Endothelial cell of umbilical vein (primary cell): ENCODE measurements around the gene OLFM2. TPM values are rescaled to one million over a fixed set of nuclear protein-coding genes. Genes with fewer than 3 reads are reported as not detected.

ENCODE experiments used
- BruUV-seq: library from RNA; stranded (reverse); fragments of 400-500 nt; replicated peaks from 2 replicates; lab custom pipeline; 2021; lab: Mats Ljungman, UMichigan
- CTCF ChIA-PET: fragments of 300-600, 350-600 bp; sonication (Branson Sonifier 250); formaldehyde crosslinking; loops from one replicate; lab custom pipeline; 2021; ENCODE audit warnings: antibody characterized with exemption, inconsistent platforms; lab: Charles Lee
- POLR2A ChIA-PET: fragments of 300-600, 350-600 bp; sonication (Branson Sonifier 250); formaldehyde crosslinking; loops from one replicate; lab custom pipeline; 2021; ENCODE audit warnings: antibody characterized with exemption, inconsistent platforms; lab: Charles Lee
- DNase-seq: peaks from one replicate; pipeline ENCODE4 v3.0.0-alpha.2; 2011; ENCODE audit warnings: low read depth, low spot score
- FAIRE-seq: peaks from 2 replicates; lab custom pipeline; 2011; peaks lifted over from hg19 to GRCh38; lab: Jason Lieb, UNC
- H2AFZ ChIP-seq: 2 replicates; pipeline ENCODE4 v1.6.0; 2012; ENCODE audit warnings: low read depth, low read length, control low read depth, inconsistent platforms
- H3K27ac ChIP-seq: 2 replicates; pipeline ENCODE4 v1.5.1; 2011; ENCODE audit warnings: low read depth, mild to moderate bottlenecking, control low read depth, low read length, moderate library complexity; ENCODE audit not compliant: insufficient read depth
- H3K27me3 ChIP-seq, 2 experiments: 2 replicates each; pipeline versions ENCODE4 v1.6.0 to v1.6.1; 2011; ENCODE audit warnings: low read length in 2 of 2, mixed read lengths in 1 of 2; ENCODE audit not compliant: control insufficient read depth in 2 of 2, insufficient read depth in 2 of 2
- H3K36me3 ChIP-seq, 2 experiments: 2 replicates in 1 of 2; 3 replicates in 1 of 2; pipeline ENCODE4 v1.5.1; 2011; ENCODE audit warnings: low read length in 2 of 2, mild to moderate bottlenecking in 1 of 2, moderate library complexity in 1 of 2; ENCODE audit not compliant: control insufficient read depth in 2 of 2, insufficient read depth in 2 of 2; ENCODE audit errors: extremely low read depth in 1 of 2
- H3K4me1 ChIP-seq: 3 replicates; pipeline ENCODE4 v1.5.1; 2011; ENCODE audit warnings: mild to moderate bottlenecking, low read length; ENCODE audit not compliant: control insufficient read depth, insufficient read depth; ENCODE audit errors: extremely low read depth
- H3K4me2 ChIP-seq: 2 replicates; pipeline ENCODE4 v1.6.1; 2011; ENCODE audit warnings: low read length, control low read depth, mixed read lengths; ENCODE audit not compliant: insufficient read depth
- H3K4me3 ChIP-seq, 3 experiments: fragments of 200-600 bp in 1 of 3; sonication (generic), shearing (Covaris generic) in 1 of 3; replicated peaks in 1 of 3; 2 replicates each; pipeline ENCODE4 v1.5.1; 2011 to 2016; ENCODE audit warnings: control low read depth in 3 of 3, low read length in 3 of 3, mild to moderate bottlenecking in 2 of 3, inconsistent platforms in 1 of 3, low read depth in 1 of 3, moderate library complexity in 1 of 3; ENCODE audit not compliant: insufficient read depth in 1 of 3
- H3K79me2 ChIP-seq: 2 replicates; pipeline ENCODE4 v1.6.0; 2012; ENCODE audit warnings: low read length, inconsistent platforms; ENCODE audit not compliant: control insufficient read depth, insufficient read depth
- H3K9ac ChIP-seq: replicated peaks from 2 replicates; pipeline ENCODE3; 2011; ENCODE audit warnings: low read length, control low read depth; ENCODE audit not compliant: insufficient read depth; ENCODE audit errors: extremely low read depth
- H3K9me1 ChIP-seq: replicated peaks from 3 replicates; pipeline ENCODE4 v1.6.0; 2011; ENCODE audit warnings: mild to moderate bottlenecking, low read length; ENCODE audit not compliant: control insufficient read depth, insufficient read depth; ENCODE audit errors: extremely low read depth
- H3K9me3 ChIP-seq: replicated peaks from 2 replicates; pipeline ENCODE4 v1.5.1; 2012; ENCODE audit warnings: low read length, inconsistent platforms; ENCODE audit not compliant: control insufficient read depth, insufficient read depth
- H4K20me1 ChIP-seq: replicated peaks from 2 replicates; pipeline ENCODE3; 2011; ENCODE audit warnings: mild to moderate bottlenecking, low read length; ENCODE audit not compliant: control insufficient read depth, insufficient read depth; ENCODE audit errors: extremely low read depth
- EZH2 ChIP-seq: IDR thresholded peaks from 2 replicates; pipeline ENCODE4 v1.6.1; 2012; ENCODE audit warnings: borderline replicate concordance, low read depth, mild to moderate bottlenecking, moderate library complexity, low read length, inconsistent platforms; ENCODE audit not compliant: severe bottlenecking
- FOS ChIP-seq: IDR thresholded peaks from 2 replicates; pipeline ENCODE4 v1.6.1; 2011; ENCODE audit warnings: mild to moderate bottlenecking, low read length, moderate library complexity, borderline replicate concordance; ENCODE audit not compliant: insufficient read depth
- GATA2 ChIP-seq: IDR thresholded peaks from 2 replicates; pipeline ENCODE4 v1.7.0; 2011; ENCODE audit warnings: low read depth, mild to moderate bottlenecking, moderate library complexity, mixed read lengths, low read length; ENCODE audit not compliant: insufficient read length, insufficient read depth
- JUN ChIP-seq: IDR thresholded peaks from 2 replicates; pipeline ENCODE4 v1.6.1; 2011; ENCODE audit warnings: borderline replicate concordance, low read depth; ENCODE audit not compliant: insufficient read length, insufficient read depth
- MYC ChIP-seq: IDR thresholded peaks from one replicate; pipeline ENCODE4 v1.6.1; 2011; ENCODE audit warnings: mild to moderate bottlenecking, low read depth, low read length
- POLR2A ChIP-seq: IDR thresholded peaks from 2 replicates; pipeline ENCODE4 v1.6.1; 2012; ENCODE audit warnings: low read depth, mild to moderate bottlenecking, control low read depth, low read length
- POLR2AphosphoS5 ChIP-seq: IDR thresholded peaks from 2 replicates; pipeline ENCODE4 v1.6.1; 2012; ENCODE audit warnings: low read depth, mild to moderate bottlenecking, control low read depth, low read length, moderate library complexity; ENCODE audit not compliant: insufficient read depth
- dilution Hi-C: fragments of 300-500 bp; cut with MboI; formaldehyde crosslinking; loops from one replicate; pipeline ENCODE4 v1.15.0; 2019; ENCODE audit warnings: low sequenced_read_pairs; ENCODE audit not compliant: extremely low pct_ligation_motif_present
- intact Hi-C: fragments of 100-400 bp; cut with micrococcal nuclease; formaldehyde crosslinking; loops from one replicate; pipeline ENCODE4 v1.10.0; 2022
- polyA plus RNA-seq, 4 experiments: library from polyadenylated mRNA; depleted of rRNA in 3 of 4; stranded (reverse) in 3 of 4; unstranded in 1 of 4; fragments of >200 nt; gene quantifications; 2 replicates each; pipeline versions ENCODE4 v1.2.1 to v1.2.3, GENCODE V29; 2011 to 2012; ENCODE audit warnings: missing spikeins in 1 of 4
- total RNA-seq: library from RNA; stranded (reverse); gene quantifications from 2 replicates; pipeline ENCODE4 v1.2.3, GENCODE V29; 2021
- TF ChIP-seq, protein P1 (sequence below), 2 donors: IDR thresholded peaks; 1 replicate in 1 of 2; 2 replicates in 1 of 2; pipeline ENCODE4 v1.5.1; 2011; ENCODE audit warnings: low read length in 2 of 2, mild to moderate bottlenecking in 2 of 2, moderate library complexity in 2 of 2, control low read depth in 1 of 2, inconsistent platforms in 1 of 2, low read depth in 1 of 2; ENCODE audit not compliant: insufficient read depth in 1 of 2; ENCODE audit errors: extremely low read depth in 1 of 2
- TF ChIP-seq, protein P2 (sequence below): IDR thresholded peaks from 2 replicates; pipeline ENCODE4 v1.6.1; 2011; ENCODE audit not compliant: insufficient read depth, insufficient read length

Gene OLFM2
- total and polyA plus RNA-seq, 2 donors (not counting 3 experiments of a cell fraction or from before 2014, with no cell fraction given) = 0.91 to 1.9 TPM

DNA sequence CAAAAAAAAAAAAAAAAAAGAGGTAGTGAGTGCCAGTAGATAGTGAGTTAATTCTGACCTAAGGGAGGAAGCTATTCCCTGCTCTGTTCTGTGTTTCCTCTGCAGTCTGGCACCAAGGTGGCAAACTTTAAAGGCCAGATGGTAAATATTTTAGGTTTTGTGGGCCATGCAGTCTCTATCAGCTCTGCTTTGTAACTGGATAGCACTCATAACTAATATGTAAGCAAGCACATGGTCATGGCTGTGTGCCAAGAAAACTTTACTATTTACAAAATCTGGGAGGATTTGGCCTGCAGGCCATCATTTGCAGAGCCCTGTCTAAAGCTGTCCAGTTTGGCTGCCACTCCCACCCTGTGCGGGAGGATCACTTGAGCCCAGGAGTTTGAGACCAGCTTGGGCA lies 96.9 kb downstream of the OLFM2 start:
- no TSS peak for BruUV-seq
- Histone ChIP-seq H4K20me1 (no peaks in the 10 kb centered on the region), H3K79me2 (peaks cover 14% of the 10 kb centered on the region), H3K9ac (no peak overlapping the region), H3K4me1 (peaks cover 9% of the 10 kb centered on the region), H3K4me2 (no peak overlapping the region), H3K36me3 (peaks cover 3 to 33% of the 10 kb centered on the region in 2 experiments), H3K9me3 (no peaks in the 10 kb centered on the region), H3K27me3 (no peaks in the 10 kb centered on the region), H3K27ac (no peak overlapping the region), H3K4me3 (no peak overlapping the region), H3K9me1 (no peaks in the 10 kb centered on the region), H2AFZ (no peak overlapping the region)
- POLR2A ChIA-PET = interaction anchor here (0.7 kb wide), 1 partner anchor 13 kb away, joined by 5 read pairs; no protein-coding TSS in a partner anchor
- TF ChIP-seq, protein P1, sequence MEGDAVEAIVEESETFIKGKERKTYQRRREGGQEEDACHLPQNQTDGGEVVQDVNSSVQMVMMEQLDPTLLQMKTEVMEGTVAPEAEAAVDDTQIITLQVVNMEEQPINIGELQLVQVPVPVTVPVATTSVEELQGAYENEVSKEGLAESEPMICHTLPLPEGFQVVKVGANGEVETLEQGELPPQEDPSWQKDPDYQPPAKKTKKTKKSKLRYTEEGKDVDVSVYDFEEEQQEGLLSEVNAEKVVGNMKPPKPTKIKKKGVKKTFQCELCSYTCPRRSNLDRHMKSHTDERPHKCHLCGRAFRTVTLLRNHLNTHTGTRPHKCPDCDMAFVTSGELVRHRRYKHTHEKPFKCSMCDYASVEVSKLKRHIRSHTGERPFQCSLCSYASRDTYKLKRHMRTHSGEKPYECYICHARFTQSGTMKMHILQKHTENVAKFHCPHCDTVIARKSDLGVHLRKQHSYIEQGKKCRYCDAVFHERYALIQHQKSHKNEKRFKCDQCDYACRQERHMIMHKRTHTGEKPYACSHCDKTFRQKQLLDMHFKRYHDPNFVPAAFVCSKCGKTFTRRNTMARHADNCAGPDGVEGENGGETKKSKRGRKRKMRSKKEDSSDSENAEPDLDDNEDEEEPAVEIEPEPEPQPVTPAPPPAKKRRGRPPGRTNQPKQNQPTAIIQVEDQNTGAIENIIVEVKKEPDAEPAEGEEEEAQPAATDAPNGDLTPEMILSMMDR (IDR thresholded peaks at IDR 0.05; ENCODE audit: extremely low read depth in 1 of 2, insufficient read depth in 1 of 2, low read depth in 1 of 2, low read length in 2 of 2) = no peak
- TF ChIP-seq MYC = no peak
- no peak for TF ChIP-seq POLR2A
- no peak for TF ChIP-seq EZH2
- TF ChIP-seq, protein P2, sequence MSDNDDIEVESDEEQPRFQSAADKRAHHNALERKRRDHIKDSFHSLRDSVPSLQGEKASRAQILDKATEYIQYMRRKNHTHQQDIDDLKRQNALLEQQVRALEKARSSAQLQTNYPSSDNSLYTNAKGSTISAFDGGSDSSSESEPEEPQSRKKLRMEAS = no peak
- TF ChIP-seq JUN = no peak
- TF ChIP-seq FOS = no peak
- TF ChIP-seq POLR2AphosphoS5 = no peak
- TF ChIP-seq GATA2 = no peak
- DNase-seq (no peak), FAIRE-seq (no peak)
- CTCF ChIA-PET = no interaction called here
- dilution Hi-C loops = no loop called here
- intact Hi-C loops = no loop called here
